GM21619 (cell line): ENCODE results near the gene PDZK1IP1.
"Not testable (repeated sequence)": the region's sequence is repeated elsewhere in the genome, so short reads cannot be mapped to it uniquely, and the experiment has no call there.

ENCODE experiments used
- ATAC-seq: cut with Tn5 transposase; IDR thresholded peaks from one replicate; pipeline ENCODE4 v1.9.1; 2021; ENCODE audit not compliant: unreplicated experiment

PDZK1IP1 gene

DNA sequence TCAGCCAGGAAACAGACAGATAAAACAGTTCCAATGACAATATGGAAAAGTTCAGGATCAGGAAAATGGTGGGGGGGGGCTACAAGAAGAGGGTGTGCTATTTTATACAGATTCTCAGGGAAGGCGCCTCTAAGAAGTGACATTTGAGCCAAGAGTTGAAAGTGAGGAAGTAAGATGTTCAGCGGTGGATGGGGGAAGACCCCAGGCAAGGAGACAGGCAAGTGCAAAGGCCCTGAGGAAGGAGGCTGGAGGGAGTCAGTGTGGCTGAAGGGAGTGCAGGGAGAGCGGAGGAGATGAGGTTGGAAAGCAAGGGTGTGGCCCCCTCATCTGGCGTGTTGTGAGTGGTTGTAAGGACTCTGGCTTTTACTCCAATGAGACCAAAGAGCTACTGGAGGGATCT is 8.4 kb upstream of the PDZK1IP1 start:
- no peak for ATAC-seq

DNA sequence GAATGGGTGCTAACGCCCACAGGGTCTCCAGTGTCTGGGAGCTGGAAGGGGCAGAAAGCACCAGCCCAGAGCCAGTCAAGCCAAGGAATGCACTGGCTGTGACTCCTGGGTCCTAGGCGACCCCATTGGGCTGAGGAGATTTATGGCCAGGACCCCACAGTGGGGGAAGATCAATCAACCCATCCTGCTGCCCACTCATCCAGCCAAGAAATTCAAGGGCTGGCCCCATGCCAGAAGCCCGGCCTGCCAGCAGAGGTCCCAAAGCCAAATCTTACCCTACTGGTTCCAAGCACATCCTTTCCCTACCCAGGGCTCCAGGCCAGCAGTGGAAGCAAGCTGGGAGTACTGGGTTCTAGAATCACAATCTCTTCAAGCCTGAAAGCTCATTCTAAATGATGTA is 6.8 kb upstream of the PDZK1IP1 start:
- no peak for ATAC-seq

DNA sequence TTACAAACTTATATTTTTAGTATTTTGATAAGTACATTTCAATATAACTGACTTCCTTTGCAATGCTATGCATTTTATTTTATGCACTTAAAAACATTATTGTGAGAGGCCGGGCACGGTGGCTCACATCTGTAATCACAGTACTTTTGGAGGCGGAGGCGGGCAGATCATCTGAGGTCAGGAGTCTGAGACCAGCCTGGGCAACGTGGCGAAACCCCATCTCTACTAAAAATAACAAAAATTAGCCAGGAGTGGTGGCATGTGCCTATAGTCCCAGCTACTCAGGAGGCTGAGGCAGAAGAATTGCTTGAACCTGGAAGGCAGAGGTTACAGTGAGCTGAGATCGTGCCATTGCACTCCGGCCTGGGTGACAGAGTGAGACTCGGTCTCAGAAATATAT is 6.1 kb upstream of the PDZK1IP1 start:
- not testable (repeated sequence) for ATAC-seq

DNA sequence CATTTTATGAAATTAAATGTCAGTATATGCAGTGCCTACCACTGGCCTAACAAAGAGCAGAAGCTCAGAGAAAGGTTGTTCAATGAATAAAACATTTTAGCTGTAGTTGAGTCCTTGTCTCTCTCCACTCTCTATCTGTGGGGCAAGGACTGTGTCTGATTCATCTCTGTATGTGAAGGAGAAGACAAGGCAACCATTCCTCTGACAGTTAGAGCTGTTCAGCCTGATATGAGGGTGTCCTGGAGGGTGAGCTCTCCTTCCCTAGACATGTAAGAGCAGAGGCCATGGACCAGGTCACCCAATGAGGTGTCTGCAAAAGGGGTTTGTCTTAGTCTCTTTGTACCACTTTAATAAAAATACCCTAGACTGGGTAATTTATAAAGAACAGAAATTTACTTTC is 4.5 kb upstream of the PDZK1IP1 start:
- ATAC-seq, result no peak

DNA sequence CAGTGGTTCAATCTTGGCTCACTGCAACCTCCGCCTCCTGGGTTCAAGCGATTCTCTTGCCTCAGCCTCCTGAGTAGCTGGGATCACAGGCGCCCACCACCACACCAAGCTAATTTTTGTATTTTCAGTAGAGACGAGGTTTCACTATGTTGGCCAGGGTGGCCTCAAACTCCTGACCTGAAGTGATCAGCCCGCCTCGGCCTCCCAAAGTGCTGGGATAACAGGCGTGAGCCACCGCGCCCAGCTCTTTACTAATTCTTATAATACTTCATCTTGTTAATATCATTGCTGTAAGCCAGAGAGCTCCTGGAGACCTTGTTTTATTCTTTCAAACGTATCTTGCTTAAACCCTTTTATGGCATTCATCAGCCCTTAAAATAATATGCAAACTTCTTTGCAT is 3.7 kb upstream of the PDZK1IP1 start:
- not testable (repeated sequence) for ATAC-seq

DNA sequence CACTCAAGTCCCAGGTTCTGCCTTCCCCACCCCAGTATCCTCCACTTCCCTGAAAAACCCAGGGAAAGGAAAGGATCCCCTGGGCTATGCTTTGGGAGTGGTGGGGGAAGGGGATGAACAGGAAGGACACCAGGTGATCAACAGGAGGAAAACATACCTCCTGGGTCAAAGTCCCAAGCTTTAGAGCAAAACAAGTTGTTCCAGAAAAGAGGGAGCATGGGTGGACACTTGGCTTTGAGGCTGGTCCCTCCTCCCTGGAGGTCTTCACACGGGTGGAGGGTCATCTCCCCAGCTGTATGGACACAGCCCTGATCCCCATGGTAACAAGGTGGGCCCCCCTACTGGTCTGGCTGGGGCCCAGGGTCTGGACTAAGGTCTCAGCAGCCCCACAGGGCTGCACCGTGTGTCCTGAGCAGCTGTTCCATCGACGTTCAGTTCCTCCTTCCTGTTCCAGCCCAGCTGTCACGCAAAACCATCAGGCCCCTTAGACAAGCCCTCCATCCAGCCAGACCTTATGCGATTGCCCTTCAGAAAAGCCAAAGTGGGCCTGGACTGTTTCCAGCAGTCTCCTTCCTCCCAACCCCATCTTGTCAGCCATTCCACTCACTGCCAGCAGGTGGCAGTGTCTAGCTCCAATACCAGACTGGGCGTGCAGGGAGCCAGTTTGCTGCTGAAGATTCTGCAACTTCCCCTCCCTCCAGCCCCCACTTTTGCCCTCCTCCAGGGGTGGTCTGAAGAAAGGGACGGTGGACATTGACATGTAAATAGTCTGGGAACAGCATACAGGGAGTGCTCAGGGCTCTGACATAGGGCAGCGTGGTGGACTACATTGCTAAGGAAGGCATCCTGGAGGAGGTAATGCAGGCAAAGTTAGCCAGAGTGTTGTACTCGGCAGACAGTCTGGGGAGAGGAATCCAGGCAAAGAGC is 2.9 kb upstream of the PDZK1IP1 start:
- no peak for ATAC-seq

DNA sequence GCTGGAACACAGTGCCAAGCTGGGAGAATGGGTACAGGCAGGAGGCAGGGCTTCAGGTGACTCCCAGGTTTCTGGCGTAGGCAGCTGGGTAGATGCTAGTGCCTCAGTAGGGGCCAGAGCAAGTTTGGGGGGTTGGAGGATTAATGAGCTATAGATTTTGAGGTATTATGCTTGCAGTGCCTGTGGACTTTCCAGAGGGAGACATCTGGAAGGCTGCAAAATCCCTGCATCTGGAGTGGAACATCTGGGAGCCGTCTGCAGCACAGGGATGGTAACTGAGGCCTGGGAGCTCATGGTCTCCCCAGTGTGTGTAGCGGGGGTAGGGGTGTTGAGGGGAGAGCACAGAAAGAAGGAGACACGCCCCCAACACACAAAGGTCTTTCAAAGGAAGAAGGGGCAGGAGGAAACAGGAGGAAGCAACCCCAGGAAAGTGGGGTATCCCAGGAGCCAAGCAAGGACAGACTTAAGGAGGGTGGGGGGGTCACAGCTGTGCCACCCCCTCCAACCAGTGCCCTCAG is 2.2 kb upstream of the PDZK1IP1 start:
- no peak for ATAC-seq

DNA sequence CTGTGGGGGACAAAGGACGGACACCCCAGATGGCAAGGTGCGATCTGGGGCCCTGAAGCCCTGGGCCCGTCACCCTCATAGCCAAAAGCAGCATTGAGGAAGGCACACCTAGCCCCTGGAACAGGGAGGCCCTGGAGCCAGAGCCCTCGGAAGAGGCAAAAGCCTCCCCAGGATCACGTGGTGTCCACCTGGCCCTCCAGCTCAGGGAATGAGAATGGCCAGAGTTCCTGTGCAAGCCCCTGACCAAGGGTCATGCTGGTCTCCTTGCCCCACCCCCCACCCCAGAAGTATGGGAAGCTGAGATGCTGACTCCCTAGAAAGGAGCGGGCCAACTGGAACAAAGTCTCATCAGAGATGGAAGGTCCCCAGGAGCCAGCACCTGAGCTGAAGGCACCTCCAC is 1.0 kb upstream of the PDZK1IP1 start:
- no peak for ATAC-seq

DNA sequence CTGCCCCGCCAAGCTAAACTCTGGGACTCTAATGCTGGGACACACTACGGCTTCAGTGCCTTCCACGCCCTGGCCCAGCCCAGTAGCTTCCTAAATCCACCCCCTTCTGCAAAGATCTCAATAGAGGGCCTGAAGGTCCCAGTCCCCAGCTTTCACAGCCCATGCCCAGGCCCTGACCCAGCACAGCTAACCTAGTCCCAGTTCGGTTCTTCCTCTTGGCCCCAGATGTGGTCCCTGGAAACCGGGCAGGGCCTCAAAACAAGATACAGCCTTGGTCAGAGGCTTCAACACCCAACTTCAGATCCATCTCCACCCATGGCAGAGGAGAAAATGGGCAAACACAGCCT is 646 bp upstream of the PDZK1IP1 start:
- ATAC-seq, result no peak

DNA sequence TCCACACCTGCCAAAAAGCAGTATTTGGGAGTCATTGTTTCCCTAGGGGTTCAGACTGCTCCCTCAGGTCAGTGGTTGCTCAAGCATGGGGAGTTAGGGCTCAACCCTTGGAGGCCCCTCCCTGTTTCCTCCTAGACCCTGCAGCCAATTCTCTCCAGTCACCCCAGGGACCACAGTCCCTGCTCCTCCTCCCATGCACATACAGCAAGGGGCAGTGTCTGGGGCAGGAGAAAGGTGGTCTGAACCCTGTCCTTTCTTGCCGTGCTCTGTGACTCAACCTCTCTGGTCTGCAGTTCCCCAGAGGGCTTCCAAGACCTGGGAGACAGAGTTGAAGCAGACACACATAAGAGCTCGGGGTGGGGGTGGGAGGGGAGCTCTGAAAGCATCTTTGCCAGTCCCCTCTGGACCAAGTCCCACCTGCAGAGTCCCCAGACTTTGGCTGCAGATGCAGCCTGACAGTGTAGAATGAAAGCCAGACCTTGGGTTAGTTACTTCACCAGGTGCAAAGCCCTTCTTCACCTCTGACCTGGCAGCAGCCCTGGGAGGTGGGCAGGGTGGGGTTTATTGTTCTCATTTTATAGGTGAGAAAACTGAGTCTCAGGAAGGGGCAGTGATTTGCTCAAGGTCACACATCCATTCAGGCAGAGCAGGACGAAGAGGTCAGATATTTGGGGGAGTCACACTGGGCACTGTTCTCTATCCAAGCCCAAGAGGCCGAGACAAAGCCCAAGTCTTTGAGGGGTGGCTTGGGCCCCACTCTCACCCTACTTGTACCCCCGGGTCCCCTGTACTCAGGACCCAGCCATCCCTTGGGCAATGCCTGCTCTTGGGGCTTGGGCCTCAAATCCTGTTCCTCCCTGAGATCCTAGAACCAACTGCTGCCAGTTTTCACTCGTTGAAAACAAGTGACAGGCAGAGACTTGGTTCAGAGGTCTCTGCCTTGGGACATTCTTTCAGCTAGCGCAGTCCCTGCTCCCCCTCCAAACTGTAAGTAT is 748 bp downstream of the PDZK1IP1 start:
- ATAC-seq, result no peak

DNA sequence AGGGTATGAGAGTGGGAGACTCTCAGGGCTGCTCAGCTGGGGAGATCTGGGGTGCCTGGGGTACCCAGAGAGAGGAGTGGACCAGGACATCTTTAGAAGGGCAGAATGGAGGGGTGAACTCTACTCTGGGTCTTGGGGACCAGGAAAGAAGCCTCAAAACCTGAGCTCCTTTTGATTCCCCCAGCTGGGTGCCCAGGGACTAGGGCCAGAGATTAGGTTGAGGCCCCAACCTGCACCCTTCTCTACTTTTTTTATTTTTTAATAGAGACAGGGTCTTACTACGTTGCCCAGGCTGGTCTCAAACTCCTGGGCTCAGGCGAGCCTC is 1.9 kb downstream of the PDZK1IP1 start:
- ATAC-seq, result no peak

DNA sequence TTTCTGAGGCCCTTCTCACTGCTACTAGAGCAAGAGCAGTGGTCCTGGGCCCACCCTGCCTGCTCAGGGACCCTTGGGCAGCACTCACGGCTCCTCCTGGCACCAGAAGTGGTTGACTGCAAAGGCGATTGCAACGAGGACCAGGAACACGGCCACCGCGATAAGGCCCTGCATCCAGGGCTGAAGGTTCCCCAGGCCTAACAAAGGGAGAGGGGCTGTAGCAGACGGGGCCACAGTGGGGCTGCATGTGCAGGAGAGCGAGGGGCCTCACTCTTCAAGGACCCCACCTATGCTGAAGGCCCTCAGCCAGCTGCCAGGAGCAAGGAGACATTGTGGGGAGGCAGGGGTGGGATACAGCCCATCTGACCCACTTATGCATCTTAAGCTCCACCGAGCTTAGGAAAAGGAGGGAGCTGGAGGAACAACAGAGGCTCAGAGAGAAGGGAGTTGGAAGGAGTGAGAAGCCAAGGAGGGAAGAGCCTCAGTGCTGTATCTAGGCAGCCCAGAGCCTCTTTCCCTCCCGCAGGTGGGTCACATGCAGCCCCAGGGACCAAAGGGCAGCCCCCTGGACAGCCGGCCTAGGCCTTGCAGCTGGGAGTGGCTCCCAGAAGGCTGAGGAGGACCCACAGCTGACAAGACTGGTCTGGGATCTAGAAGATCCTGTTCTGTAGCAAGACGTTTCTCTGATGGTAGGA is 2.5 kb downstream of the PDZK1IP1 start:
- no peak for ATAC-seq

DNA sequence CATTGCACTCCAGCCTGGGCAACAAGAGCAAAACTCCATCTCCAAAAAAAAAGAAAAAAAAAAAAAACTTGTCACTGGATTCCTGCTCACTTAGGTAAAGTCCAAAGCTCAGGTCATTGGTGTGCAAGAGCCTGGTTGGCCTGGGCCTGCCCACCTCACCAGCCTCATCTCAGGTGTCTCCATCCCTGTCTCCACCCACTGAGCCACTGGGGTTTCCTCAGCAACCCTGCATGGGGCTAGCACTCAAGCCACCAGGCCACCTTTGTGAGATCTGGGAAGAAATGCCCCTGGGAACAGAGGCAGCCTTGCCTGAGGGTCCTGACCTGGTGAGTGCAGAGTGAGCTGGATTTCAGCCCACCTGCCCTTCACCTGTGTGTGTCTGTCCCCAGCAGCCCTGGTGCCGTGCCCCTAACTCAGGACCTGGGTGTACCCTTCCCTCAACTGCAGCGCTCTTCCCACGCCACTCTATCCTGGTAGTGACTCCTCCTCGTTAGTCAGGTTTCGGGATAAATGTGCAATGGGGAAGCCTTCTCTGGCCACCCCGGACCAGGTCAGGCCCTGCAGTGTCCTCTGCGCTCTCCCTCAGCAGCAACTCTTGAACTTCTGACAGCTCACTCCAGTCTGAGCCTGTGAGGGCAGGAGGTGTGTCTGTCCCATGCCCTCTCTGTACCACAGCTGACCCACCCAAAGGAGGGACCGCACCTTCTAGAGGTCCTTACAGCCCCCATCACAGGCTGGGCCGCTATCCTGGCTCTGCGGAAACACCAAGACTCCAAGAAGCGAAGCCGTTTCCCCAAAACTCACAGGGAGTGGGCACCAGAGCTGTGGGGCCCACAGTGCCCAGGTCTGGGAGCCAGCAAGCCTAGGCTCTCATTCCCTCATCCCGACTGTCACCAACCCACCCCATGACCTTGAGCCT is 3.3 kb downstream of the PDZK1IP1 start:
- ATAC-seq, result no peak

DNA sequence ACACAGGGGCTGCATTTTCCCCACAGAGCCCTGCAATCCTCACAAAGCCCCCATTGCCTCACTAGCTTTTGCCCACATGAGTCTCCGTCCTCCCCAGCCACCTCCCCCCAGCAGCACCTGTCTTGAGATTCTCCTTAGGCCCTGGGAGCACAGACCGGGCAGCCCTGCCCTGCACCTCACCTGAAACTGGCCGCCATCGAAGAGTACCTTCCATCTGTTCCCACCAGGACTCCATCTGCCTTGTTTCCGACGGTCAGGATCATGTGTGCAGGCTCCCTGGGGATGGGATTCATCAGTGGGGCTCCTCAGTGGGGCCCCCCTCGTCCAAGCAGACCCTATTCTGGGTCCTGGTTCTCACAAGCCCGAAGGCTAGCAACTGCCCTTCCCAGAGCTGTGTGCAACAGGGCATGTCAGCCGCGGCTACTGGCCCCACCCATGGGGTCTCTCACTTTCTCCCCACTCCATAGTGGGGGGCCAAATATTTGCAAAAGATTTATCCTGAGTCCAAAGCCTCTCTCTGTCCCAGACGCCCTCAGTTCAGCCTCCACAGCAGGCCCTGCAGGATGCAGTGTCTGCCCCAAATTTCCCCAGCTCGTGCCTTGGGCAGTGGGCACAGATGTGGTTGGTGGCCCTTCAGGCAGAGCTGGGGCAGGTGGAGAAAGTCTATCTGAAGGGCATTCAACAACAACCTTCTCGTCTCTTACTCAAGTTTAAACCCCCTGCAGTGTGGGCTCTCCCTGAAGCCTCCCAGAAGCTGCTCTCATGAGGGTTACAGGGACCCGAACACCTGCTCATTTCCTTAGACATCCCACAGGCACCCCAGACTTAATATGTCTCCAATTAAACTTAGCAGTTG is 4.8 kb downstream of the PDZK1IP1 start:
- no peak for ATAC-seq

DNA sequence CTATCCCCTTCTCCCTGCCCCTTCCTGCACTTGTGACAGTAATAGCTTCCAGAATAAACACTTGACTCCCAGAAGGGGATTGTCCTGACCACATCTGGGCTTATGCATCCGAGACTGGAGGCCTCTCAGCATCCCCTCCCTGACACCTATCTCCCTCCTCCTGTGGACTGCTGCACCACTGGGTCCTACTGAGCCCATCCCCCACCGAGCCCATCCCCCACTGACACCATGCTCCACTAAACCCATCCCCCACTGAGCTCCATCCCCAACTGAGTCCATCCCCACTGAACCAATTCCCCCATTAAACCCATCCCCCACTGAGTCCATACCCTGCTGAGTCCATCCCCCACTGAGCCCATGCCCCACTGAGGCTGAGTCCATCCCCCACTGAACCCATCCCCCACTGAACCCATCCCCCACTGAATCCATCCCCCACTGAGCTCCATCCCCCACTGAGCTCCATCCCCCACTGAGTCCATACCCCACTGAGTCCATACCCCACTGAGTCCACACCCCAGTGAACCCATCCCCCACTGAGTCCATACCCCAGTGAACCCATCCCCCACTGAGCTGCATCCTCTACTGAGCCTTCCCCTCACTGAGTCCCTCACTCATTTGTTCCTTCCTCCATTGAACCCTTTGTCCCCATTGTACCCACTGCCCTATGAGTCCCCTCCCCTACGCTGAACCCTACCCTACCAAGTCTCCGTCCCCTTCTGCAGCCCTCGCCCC is 5.6 kb downstream of the PDZK1IP1 start:
- ATAC-seq, result no peak

DNA sequence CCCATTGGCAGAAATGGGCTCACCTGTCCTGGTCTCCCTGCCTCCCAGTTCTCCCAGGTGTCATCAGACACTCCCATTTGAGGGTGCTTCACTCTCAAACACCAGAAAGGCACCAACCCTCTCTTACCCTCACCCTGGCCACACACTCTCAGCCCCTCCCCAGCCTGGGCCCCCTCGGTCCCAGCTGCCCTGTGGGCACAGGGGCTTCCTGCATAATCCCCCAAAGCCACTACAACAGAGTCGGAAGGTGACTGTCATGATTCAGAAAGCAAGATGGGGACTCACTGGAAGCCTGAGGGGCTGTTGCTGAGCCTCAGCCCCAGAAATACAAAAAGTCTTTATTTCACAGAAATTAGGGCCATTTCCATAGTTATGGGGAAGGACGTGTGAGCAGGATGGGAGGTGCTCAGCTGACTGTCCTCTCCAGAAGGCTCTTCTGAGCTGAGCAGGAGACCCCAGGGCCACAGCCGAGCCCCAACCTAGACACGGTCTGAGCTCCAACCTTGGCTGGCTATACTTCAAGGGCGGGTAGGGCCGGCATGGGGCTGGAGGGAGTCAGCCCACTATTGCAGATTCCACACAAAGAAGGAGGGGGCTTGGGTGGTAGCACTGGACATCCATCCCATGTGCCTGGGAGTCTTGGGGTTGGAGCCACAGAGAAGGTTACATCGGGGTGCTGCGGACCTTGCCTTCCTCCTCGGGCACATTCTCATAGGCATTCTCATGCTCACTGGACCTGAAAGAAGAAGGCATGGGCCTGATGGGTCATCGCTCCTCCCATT is 6.3 kb downstream of the PDZK1IP1 start:
- ATAC-seq, result no peak

DNA sequence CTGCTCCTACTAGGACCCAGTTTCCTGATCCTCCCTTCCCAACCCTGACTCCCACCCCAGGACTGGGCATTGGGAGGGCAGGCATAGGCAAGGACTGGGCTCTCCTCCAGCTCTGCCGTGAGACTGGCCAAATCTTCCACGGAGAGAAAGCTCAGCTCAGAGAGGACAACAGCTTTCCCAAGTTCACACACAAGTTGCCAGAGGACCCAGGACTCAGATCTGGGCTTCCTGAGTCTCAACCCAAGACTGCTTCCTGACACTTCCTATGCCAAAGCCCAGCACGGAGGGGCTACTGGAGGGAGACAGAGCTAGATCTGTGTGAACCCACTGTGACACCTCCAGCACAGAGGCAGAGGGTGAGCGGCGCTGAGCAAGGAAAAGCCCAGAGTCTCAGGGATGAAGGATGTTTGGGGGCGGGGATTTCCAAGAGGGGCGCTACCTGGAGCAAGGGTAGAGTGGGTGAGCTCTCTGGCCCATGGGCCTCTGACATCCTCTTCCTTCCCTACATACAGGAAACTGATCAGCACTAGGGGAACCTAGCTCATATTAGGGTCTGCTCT is 7.1 kb downstream of the PDZK1IP1 start:
- ATAC-seq, result no peak
